Activated T-helper 2 cell treated with anti-CD3 and anti-CD28 coated beads, Interferon-gamma antibody, Interleukin-2, Interleukin-4, amounts not matched to agents 10 μg/mL and 5 μg/mL and 100 μg/mL, durations not matched to agents 14 hours and 24 hours and 36 hours (primary cell): ENCODE results near the gene SLC7A11. TPM values are rescaled to one million over a fixed set of nuclear protein-coding genes. Genes with fewer than 3 reads are reported as not detected.

Source experiments
- DNase-seq: peaks from one replicate; pipeline ENCODE4 v3.0.0; 2021; ENCODE audit warnings: low spot score
- H3K27ac Mint-ChIP-seq: one replicate; pipeline ENCODE4 v1.8.0; 2021; ENCODE audit warnings: mixed read lengths
- H3K27me3 Mint-ChIP-seq: one replicate; pipeline ENCODE4 v1.8.0; 2021; ENCODE audit warnings: low read depth, mixed read lengths
- H3K36me3 Mint-ChIP-seq: one replicate; pipeline ENCODE4 v1.8.0; 2021; ENCODE audit warnings: low read depth, mixed read lengths
- H3K4me1 Mint-ChIP-seq: one replicate; pipeline ENCODE4 v1.8.0; 2021; ENCODE audit warnings: low read depth, mixed read lengths
- H3K4me3 Mint-ChIP-seq: one replicate; pipeline ENCODE4 v1.8.0; 2021; ENCODE audit warnings: low read depth, mild to moderate bottlenecking, moderate library complexity, mixed read lengths
- H3K9me3 Mint-ChIP-seq: one replicate; pipeline ENCODE4 v1.8.0; 2021; ENCODE audit warnings: mixed read lengths
- intact Hi-C: fragments of 100-400 bp; cut with micrococcal nuclease; formaldehyde crosslinking; loops from one replicate; pipeline ENCODE4 v1.15.1; 2023
- total RNA-seq: library from RNA; stranded (reverse); gene quantifications from 2 replicates; pipeline ENCODE4 v1.2.3, GENCODE V29; 2022

Gene SLC7A11
- total RNA-seq, 1 donor from 2014 or later: 1.8 TPM

- DNase-seq: no peak
- Mint-ChIP-seq H3K4me3 (no peak overlapping the region), H3K27ac (no peak overlapping the region), H3K36me3 (no peaks in the 10 kb centered on the region), H3K9me3 (no peaks in the 10 kb centered on the region), H3K4me1 (no peaks in the 10 kb centered on the region), H3K27me3 (no peaks in the 10 kb centered on the region)
- intact Hi-C loops: no loop called here
Observed at GRCh38 chr4:138163171-138163570, 79.0 kb downstream of the SLC7A11 start.

- no peaks in the 10 kb centered on the region for H3K36me3 Mint-ChIP-seq
- H3K27ac Mint-ChIP-seq: no peak overlapping the region
- H3K4me1 Mint-ChIP-seq: no peaks in the 10 kb centered on the region
- no peaks in the 10 kb centered on the region for H3K27me3 Mint-ChIP-seq
- no peak for DNase-seq
- intact Hi-C loops: no loop called here
- no peaks in the 10 kb centered on the region for H3K9me3 Mint-ChIP-seq
- H3K4me3 Mint-ChIP-seq: no peak overlapping the region
Observed at GRCh38 chr4:138162259-138162658, 79.9 kb downstream of the SLC7A11 start.

GRCh38 chr4:138161351-138161750 lies 80.8 kb downstream of the SLC7A11 start:
- no peak for DNase-seq
- H3K9me3 Mint-ChIP-seq: no peaks in the 10 kb centered on the region
- H3K27ac Mint-ChIP-seq: no peak overlapping the region
- no peak overlapping the region for H3K4me3 Mint-ChIP-seq
- no peaks in the 10 kb centered on the region for H3K27me3 Mint-ChIP-seq
- no peaks in the 10 kb centered on the region for H3K36me3 Mint-ChIP-seq
- intact Hi-C loops: no loop called here
- no peaks in the 10 kb centered on the region for H3K4me1 Mint-ChIP-seq

- H3K4me3 Mint-ChIP-seq: no peak overlapping the region
Observed at GRCh38 chr4:138158746-138159297, 83.3 kb downstream of the SLC7A11 start.

GRCh38 chr4:138140879-138141278 lies 101.3 kb downstream of the SLC7A11 start:
- Mint-ChIP-seq H3K9me3 (no peaks in the 10 kb centered on the region), H3K27ac (no peak overlapping the region), H3K36me3 (no peaks in the 10 kb centered on the region), H3K27me3 (peaks cover 3% of the 10 kb centered on the region), H3K4me1 (no peaks in the 10 kb centered on the region), H3K4me3 (no peak overlapping the region)
- DNase-seq: no peak
- intact Hi-C loops: no loop called here

More at GRCh38 chr4:138158746-138159297, 83.3 kb downstream of the SLC7A11 start:
- Mint-ChIP-seq H3K36me3 (no peaks in the 10 kb centered on the region), H3K27me3 (no peaks in the 10 kb centered on the region), H3K27ac (no peak overlapping the region), H3K4me1 (no peaks in the 10 kb centered on the region), H3K9me3 (no peaks in the 10 kb centered on the region)
- intact Hi-C loops: no loop called here
- DNase-seq: no peak

- Mint-ChIP-seq H3K27ac (no peak overlapping the region), H3K27me3 (peaks cover 3% of the 10 kb centered on the region), H3K4me3 (no peak overlapping the region), H3K36me3 (no peaks in the 10 kb centered on the region), H3K9me3 (no peaks in the 10 kb centered on the region), H3K4me1 (no peaks in the 10 kb centered on the region)
- intact Hi-C loops: no loop called here
- DNase-seq: no peak
Observed at GRCh38 chr4:138138774-138139173, 103.4 kb downstream of the SLC7A11 start.

- no peak for DNase-seq
- intact Hi-C loops: no loop called here
- H3K9me3 Mint-ChIP-seq: peaks cover 10% of the 10 kb centered on the region
- no peaks in the 10 kb centered on the region for H3K36me3 Mint-ChIP-seq
- H3K27ac Mint-ChIP-seq: no peak overlapping the region
- no peaks in the 10 kb centered on the region for H3K27me3 Mint-ChIP-seq
- no peaks in the 10 kb centered on the region for H3K4me1 Mint-ChIP-seq
- no peak overlapping the region for H3K4me3 Mint-ChIP-seq
Observed at GRCh38 chr4:138135610-138136009, 106.5 kb downstream of the SLC7A11 start.

GRCh38 chr4:138118270-138118669 lies 123.9 kb downstream of the SLC7A11 start:
- intact Hi-C loops: no loop called here
- no peaks in the 10 kb centered on the region for H3K27me3 Mint-ChIP-seq
- no peaks in the 10 kb centered on the region for H3K4me1 Mint-ChIP-seq
- no peaks in the 10 kb centered on the region for H3K36me3 Mint-ChIP-seq
- no peak overlapping the region for H3K27ac Mint-ChIP-seq
- H3K9me3 Mint-ChIP-seq: no peaks in the 10 kb centered on the region
- no peak for DNase-seq
- H3K4me3 Mint-ChIP-seq: no peak overlapping the region

GRCh38 chr4:138115053-138115452 lies 127.1 kb downstream of the SLC7A11 start:
- H3K36me3 Mint-ChIP-seq: no peaks in the 10 kb centered on the region
- H3K4me3 Mint-ChIP-seq: no peak overlapping the region
- H3K9me3 Mint-ChIP-seq: no peaks in the 10 kb centered on the region
- DNase-seq: no peak
- no peaks in the 10 kb centered on the region for H3K4me1 Mint-ChIP-seq
- intact Hi-C loops: no loop called here
- no peaks in the 10 kb centered on the region for H3K27me3 Mint-ChIP-seq
- H3K27ac Mint-ChIP-seq: no peak overlapping the region

- Mint-ChIP-seq H3K4me3 (no peak overlapping the region), H3K36me3 (no peaks in the 10 kb centered on the region), H3K27ac (no peak overlapping the region), H3K27me3 (no peaks in the 10 kb centered on the region), H3K9me3 (no peaks in the 10 kb centered on the region), H3K4me1 (no peaks in the 10 kb centered on the region)
- intact Hi-C loops: no loop called here
- no peak for DNase-seq
Observed at GRCh38 chr4:138114434-138114833, 127.7 kb downstream of the SLC7A11 start.
